Stimulated activated CD4-positive, alpha-beta T cell treated with anti-CD3 and anti-CD28 coated beads, Interleukin-1b, Interleukin-23, amount 100 ng/mL, for 4 hours (primary cell): ENCODE results near the gene CAPG.

Source experiments
- DNase-seq, 2 donors: peaks; one replicate each; pipeline ENCODE4 v3.0.0-alpha.2; 2020; ENCODE audit warnings: low read depth in 2 of 2

Gene CAPG

DNA sequence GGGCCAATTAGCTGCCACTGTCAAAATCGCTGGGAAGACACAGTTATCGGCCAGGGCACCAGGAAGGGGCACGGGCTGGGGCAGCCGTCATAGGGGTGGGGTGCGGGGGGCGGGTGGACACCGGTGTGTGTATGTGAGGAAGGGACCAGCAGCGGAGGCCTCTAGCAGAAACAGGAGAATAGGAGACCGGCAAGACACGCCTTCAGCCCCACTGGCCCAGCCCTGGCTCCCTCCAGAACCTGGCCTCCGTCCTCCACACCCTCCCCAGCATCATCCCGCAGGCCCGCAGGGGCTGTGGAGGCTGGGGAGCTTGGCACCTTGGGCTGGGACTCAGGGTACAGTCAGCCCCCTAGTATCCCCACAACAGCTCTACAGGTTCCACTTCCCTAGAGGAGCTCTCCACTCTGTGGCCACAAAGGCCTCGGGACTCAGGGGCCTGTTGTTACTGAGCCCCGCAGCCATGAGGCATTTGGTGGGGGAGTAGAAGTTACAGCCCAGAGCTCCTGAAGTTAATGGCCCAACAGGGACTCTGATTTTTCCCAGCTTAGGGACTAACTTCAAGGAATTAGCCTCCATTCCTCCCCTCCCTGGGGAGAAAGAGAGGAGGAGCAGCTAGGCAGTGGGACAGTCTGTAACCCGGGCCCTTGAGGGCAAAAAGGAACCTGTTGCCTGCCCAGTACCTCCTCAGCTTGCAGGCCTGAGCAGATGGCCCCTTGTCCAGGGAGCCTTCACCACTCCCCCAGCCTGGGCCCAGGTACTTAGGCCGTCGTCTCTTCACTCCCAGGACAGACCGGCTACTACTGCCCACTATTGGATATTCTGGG lies 28.2 kb upstream of the CAPG start:
- DNase-seq, result no peak

DNA sequence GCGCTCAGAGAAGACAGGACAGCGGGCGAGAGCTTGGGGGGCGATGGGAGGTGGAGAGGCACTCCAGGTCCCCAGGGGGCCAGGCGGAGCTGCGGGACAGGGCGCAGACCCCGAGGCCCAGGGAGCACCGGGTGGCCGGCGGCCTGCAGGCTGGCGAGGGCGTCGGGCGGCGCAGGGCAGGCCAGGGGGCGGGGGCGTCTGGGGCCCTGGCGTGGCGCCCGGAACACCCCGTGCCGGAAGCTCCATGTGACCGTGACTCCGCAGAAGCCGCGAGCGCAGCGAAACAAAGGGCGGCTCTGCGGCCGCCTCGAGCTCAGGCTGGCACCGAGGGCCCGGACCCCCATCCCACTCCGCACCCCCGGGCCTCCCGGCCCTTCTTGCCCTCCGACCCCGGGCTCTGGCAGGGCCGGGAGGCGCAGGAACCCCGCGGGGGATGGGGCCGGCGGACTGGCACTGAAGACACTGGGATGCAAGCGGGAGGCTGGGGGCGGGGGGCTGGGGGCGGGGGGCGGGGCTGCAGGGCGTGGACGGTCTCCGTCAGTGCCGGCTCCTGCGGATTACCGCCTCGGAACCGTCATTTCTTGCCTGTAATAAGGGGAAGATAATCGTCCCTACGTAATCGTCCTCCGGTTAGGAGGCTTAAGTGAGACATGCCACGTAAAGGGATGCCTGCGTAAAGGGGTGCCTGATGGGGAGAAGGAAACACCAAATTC lies 27.5 kb upstream of the CAPG start:
- DNase-seq, result peak; percentile 45 to 67

DNA sequence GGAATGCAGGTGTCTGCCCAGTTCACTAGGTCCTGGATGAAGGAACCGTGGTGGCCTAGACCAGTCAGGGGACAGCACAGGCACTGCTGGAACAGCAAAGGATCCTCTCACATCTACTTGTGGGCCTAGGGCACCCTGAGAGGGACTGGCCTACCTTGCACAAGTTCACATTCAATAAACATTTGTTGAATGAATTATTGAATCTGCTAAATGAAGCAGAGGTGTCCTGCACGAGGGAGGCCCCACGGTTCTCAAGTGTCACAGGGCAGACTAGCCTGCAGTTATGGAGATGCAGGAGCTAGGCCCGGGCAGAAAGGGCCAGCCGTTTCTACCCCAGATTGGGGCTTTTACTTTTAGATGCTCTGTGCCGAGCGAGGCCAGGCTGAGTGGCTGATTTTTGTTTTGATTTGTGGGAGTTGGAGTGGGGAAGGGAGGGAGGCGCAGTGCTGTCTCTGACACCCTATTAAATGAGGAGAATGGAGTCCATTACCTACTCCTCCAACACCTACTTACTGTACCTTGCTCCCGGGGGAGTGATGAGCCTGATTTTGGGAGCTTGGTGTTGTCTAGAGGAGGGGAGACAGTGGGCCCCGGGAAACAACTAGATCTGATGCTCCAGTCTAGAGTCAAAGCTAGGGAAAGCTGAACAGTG lies 26.8 kb upstream of the CAPG start:
- DNase-seq, result peak in 1 of 2 donors; percentile 12

DNA sequence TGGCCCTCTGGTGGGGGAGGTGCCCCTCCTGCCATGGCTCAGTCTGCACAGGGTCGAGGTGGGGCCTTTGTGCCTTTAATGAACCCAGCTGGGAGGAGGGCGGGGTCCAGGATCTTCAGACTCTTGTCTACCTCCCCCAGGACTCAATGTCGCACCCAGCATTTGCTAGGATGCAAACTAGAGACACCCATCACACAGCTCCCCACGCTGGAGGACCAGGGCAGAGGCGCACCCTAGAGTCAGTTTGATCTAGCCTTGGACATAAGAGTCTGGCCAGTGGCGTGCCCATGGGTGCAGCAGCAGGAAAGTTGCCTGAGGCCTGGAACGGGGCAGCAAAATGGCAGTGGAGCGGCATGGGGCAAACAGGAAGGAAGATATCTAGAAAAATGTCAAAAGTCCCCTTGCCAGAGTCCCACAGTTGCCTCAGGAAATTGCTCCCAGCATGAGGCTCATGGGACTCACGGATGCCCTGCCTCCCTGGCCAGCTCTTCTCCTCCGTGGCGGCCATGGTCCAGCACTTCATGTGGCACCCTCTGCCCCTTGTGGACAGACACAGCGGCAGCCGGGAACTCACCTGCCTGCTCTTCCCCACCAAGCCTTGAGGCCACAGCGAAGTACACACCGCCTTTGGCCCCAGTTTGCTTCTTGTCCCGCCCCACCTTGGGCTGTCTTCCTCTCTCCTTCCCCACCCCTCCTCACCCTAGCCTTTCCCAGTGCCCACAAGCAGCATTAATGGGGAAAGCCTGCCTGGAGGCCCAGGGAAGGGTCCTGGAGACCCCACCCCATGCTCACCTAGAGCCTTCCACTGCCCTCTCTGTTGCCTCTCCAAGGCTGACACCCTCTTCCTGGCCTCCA lies 26.0 kb upstream of the CAPG start:
- no peak for DNase-seq

DNA sequence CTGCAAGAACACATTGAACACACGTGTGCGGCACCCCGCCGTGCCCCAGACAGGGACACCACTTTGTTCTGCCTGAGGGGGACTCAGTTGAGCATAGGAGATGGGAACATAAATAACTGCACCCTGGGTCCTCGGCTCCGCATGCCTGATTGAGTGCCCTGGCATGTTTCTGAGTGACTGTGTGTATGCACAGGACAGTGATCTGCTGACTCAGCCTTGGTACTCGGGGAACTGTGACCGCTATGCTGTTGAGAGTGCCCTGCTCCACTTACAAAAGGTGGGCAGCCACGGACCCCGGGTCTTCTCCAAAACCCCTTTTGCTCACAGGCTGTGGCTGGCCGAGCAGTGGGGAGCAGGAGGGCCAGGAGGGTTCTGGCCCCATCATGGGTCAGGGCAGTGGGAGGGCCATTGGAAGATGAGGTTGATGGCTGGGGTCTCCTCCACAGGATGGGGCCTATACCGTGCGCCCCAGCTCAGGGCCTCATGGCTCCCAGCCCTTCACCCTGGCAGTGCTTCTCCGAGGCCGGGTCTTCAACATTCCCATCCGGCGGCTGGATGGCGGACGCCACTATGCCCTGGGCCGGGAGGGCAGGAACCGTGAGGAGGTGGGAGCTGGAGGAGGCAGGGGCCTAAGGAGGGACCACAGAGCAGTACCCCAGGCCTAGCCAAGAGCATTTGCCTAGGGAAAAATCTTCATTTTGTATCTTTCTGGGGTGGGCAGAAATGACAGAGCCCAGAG lies 25.2 kb upstream of the CAPG start:
- no peak for DNase-seq

DNA sequence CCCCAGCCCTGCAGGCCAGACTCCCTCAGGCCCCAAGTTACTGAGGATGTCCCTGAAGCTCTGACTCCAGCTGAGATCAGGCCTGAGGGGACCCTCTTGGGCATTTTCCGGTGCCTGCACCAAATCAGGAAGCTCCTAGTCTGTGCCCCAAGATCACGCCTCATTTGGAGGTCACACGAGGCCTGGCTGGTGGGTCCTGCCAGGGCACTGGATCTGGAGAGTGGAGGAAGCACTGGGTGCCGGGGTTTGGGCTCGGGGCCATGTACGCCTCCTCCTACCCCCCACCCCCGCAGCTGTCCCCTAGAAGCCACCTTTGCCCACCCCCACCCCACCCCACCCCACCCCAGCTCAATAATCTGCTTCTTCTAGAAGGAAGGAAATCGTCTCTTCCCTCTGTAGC lies 24.5 kb upstream of the CAPG start:
- no peak for DNase-seq

DNA sequence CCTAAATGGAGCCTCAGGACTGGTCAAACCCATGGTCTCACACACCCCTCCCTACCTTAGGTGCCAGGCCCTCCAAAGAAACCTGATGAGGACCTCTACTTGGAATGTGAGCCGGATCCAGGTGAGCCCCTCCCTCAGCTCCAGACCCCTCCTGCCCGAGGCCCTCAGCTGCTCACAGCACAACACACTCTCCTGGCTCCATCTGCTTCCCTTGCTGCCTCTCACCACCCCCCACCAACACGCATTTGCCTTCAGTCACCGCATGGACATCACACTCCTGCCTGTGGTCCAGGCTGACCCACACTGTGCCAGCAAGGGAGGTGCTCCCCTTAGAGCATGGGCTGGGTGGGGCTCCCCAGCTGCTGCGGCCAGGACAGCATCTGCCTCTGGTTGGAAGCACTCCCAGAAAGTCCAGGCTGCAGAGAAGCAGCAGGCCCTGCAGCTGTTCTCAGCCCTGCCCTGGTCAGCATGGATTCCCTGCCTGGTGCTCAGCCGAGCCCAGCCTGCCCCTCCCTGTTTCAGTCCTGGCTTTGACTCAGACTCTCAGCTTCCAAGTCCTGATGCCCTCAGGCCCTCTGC lies 23.4 kb upstream of the CAPG start:
- DNase-seq, result no peak

DNA sequence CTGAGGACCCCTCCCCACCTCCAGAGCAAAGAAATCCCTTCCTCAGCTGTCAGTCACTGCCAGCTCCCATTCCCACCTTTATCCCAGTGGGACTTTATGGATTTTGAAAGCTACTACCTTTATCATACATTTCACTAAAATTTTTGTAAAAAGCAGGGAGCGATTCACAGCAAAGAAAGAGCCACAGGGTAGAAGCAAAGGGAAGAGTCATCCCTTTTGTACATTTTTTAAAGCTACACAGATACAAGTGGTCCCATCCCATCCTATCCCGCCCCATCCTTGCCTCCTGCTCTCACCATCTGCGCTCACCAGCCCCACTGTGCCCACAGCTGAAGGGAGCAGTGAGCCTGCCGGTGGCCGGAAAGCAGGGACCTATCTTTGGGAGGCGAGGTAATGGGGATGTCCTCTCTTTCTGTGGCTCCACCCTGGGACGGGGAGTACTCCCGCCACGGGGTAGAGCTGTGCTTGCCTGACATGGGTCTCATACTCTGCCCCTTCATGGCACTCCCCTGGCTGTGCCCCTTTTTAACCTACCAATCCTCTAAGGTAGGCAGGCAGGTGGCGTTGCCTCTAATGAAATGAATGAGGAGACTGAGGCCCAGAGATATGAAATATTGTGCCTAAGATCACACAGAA lies 21.5 kb upstream of the CAPG start:
- DNase-seq, result no peak

DNA sequence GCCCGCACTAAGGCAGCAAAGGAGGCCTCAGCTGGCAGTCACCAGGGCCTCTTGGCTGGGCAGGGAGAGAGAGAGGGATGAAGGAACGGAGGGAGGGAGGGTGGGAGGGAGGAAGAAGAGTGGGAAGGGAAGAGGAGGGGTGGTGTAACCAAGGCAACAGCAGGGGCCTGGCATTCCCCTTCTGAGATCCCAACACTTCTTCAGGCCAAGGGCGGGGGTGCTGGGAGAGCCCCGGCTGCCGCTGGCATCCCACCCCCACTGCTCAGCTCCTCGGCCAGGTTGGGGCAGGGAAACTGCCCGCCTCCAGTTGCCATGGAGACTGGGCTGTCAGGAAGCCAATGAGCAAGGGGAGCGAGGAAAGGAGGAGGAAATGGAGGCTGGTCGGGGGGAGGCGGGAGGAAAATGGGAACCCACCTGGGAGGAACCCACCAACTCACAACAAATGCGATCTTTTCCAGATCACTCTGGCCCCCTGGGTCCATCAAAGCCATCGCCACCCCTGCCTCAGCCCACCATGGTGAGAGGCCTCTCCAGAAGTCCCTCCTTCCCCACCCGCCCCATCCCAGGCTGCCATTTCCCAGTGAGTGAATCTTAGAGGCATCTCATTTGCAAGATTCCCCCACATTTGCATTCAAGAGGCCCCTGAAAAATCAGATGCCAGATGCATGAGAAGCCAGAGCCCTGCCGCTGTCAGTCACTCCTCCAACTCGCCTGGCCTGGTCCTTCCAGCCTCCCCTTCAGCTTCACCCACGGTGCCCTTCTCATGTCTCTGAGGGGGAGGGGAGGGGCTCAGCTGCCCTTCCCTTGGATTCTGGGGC lies 20.8 kb upstream of the CAPG start:
- no peak for DNase-seq

DNA sequence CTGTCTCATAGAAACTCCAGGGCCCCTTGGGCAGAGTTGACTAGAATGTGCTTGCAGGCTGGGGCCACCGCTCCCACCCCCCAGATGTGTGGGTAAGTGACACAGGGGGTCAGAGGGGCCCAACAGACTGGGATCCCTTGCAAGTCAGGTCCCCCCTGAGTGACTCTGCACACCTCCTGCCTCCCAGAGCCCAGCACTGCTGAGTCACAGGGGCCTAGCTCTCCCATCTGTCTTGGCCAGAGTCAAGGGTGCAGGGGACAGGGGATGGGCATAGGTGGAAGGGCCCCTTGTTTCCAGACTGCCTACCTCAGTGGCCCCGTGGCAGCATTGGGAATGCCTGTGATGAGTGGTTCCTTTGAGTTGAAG lies 19.7 kb upstream of the CAPG start:
- no peak for DNase-seq

DNA sequence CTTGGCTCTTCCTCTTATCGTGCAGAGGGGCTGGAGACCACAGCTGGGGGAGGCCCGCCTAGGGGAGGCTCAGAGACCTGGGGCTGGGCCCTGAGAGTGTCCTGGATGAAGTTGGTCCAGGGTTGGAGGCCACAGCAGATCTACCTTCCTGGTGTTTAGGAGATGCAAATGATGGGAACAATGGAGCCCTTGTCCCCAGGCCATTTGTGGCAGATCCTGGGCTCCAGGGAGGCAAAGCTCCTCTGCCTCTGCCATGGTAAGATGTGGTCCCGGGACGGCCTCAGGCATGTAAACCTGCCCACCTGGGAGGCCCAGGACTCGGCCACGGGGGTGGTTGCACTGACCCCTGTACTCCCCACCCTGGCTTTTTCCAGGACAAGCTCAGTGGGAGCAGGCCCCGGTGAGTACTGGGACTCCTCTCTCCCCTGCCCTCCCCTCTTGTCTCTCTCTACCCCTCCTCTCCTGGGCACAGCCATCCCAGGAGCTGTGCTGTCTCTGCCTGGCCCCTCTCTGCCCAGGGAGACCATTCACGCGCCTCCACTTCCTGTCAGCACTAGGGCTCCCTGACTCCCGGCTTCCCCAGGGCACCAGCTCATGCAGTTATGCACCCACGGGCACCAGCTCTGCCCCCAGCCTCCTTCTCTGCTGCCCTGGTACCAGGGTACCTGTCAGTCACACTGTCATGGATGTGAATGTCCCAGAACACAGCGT lies 19.2 kb upstream of the CAPG start:
- DNase-seq, result no peak

DNA sequence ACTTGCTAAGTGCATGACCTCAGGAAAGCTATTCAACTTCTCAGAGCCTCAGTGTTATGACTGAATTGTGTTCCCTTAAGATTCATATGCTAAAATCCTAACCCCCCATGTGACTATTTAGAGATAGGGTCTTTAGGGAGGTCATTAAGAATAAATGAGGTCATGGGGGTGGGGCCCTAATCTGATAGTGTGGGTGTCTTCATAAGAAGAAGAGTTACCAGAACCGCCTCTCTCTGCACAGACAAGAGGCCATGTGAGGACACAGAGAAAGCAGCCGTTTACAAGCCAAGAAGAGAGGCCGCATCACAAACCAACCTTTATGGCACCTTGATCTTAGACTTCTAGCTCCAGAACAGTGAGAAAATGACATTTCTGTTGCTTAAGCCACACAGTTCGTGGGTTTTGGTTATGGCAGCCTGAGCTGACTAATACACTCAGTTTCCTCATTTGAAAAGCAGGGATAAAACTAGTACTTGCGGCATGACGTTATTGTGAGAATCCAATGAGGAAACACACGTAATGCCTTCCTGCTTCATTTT lies 18.2 kb upstream of the CAPG start:
- DNase-seq, result no peak

DNA sequence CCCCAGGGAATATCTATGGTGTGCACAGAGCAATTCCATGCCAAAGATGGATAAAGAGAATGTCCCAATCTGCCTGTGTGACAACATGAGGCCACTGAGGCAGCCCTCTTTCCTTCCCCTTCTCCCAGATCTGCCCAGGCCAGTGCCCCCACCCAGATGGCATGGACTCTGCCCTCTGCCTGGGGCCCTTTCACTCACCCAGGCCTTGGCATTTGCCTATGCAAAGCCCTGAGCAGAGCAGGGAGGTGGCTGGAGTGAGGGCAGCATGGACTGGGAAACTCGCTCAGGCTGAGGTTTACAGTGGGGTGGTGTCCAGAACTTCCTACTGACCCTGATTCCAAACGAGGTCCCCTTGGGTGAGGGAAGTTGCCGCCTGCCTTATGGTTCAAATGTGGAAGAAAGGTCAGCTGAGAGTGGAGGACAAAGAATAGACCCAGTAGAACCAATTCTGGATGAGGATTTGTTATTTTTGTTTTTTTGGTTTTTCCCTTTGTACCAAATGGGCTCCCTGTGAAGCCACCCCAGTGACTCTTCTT lies 17.2 kb upstream of the CAPG start:
- DNase-seq, result no peak

DNA sequence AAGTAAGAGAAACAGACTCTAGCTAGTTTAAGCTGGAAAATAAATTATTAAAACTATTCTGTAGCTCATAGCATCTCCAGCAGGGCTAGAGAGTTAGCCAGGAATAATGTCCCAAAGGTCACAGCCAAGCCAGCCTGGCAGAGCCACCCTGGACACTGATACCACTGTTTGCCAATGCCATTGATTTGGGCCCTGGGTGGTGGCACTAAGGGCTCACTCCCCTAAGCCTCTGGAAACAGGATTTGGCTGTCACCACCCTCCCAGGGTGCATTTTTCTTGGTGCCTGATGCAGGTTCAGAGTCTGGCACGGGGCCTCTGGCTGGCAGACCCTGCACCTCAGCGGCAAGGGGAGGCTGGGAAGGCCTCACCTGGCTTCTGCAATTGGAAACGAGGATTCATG lies 15.4 kb upstream of the CAPG start:
- DNase-seq, result no peak

DNA sequence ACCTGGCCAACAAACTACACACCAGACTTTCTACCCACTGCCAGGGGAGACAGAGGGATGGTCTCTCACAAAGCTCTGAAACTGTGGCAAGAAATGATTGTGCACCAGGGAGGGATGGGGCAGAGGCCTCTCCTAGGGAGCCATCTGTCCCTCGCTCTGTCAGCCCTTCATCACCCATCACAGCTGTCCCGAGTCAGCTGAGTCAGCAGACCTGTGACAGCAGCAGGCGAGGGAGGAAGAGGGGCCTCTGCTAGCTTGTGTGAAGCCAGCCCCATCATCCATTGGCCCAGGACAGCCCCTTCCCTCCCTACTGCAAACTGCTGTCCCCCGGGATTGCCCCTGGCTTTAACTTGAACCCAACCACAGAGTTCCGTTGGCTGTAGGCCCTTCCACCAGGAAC lies 13.4 kb upstream of the CAPG start:
- no peak for DNase-seq

DNA sequence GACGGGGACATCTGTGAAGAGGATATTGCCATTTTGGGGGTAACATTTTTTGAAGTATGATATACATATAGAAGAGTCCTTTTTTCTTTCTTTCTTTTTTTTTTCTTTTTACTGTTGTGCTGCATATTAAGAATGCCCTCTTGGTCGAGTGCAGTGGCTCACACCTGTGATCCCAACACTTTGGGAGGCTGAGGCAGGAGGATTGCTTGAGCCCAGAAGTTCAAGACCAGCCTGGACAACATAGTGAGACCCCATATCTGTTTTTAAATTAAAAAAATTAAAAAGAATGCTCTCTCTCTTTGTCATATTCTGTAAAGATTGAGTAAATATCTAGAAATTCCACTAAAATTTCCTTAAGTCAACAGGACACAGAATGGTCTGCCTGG lies 11.9 kb upstream of the CAPG start:
- DNase-seq, result no peak

DNA sequence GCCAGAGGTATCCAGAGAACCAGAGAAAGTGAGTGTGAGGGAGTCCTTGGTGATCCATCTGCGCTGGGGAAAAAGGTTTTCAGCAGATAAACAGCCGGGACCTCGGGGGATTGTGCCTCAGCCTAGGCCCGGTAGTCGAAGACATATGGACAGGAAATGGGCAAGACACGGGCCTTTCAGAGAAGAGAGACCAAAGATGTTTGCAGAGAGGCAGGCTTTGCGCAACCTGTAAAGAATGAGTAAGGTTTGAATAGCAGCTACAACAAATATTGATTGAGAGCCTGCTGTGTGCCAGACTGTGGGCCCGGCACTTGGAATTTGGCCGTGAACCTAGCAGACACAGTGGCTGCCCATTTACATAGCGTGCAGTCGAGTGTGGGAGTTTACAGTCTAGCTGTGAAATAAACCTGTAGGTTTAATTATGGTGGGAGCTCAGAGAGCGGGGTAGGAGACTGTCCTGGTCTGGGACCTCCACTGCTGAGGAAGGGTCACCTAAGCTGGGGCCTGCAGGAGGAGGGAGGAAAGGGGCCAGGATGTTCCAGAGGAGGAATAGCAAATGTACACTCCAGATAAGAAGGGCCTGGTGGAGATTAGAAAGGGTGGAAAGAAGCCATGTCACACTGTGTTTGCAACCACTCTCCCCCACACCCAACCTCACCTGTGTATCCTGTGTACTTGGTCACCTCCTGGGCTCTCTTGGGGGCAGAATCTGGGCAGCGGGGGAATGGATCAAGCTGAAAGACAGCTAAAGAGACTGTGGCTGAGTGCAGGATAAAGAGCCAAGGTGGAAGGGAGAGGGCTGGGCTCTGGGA lies 11.3 kb upstream of the CAPG start:
- DNase-seq, result no peak
